CD14-positive monocyte (primary cell): ENCODE measurements around the gene NUTM2D. TPM values are rescaled to one million over a fixed set of nuclear protein-coding genes. Genes with fewer than 3 reads are reported as not detected.
"Not testable (repeated sequence)": the region's sequence is repeated elsewhere in the genome, so short reads cannot be mapped to it uniquely, and the experiment has no call there.

Experiments
- DNase-seq, 3 donors: peaks; one replicate each; pipeline ENCODE4 v3.0.0-alpha.2; 2011 to 2022
- H2AFZ ChIP-seq: 2 replicates; pipeline ENCODE4 v1.6.0; 2012; ENCODE audit warnings: mild to moderate bottlenecking, low read depth, low read length, inconsistent platforms; ENCODE audit not compliant: insufficient read depth, poor library complexity, severe bottlenecking
- H3K27ac ChIP-seq, 2 donors: 1 replicate in 1 of 2; 2 replicates in 1 of 2; pipeline ENCODE4 v1.5.1; 2012 to 2013; ENCODE audit warnings: low read length in 2 of 2, control low read depth in 1 of 2, inconsistent platforms in 1 of 2, low read depth in 1 of 2, mild to moderate bottlenecking in 1 of 2
- H3K27me3 ChIP-seq, 2 donors: one replicate each; pipeline versions ENCODE4 v1.6.0 to v1.6.1; 2011 to 2013; ENCODE audit warnings: low read length in 2 of 2; ENCODE audit not compliant: control insufficient read depth in 2 of 2, insufficient read depth in 2 of 2
- H3K36me3 ChIP-seq, 2 donors: replicated peaks in 1 of 2; 1 replicate in 1 of 2; 2 replicates in 1 of 2; pipeline versions ENCODE4 v1.5.1 to v1.6.1; 2012 to 2013; ENCODE audit warnings: low read length in 2 of 2, control low read depth in 1 of 2, inconsistent platforms in 1 of 2, mild to moderate bottlenecking in 1 of 2; ENCODE audit not compliant: insufficient read depth in 2 of 2, control insufficient read depth in 1 of 2
- H3K4me1 ChIP-seq, 2 donors: 1 replicate in 1 of 2; 2 replicates in 1 of 2; pipeline versions ENCODE4 v1.5.1 to v1.6.1; 2012 to 2013; ENCODE audit warnings: low read length in 2 of 2, control low read depth in 1 of 2, inconsistent platforms in 1 of 2, mild to moderate bottlenecking in 1 of 2, moderate library complexity in 1 of 2; ENCODE audit not compliant: insufficient read depth in 2 of 2, control insufficient read depth in 1 of 2
- H3K4me2 ChIP-seq: replicated peaks from 2 replicates; pipeline ENCODE3; 2012; ENCODE audit warnings: low read length, moderate library complexity, mild to moderate bottlenecking; ENCODE audit not compliant: poor library complexity, severe bottlenecking; ENCODE audit errors: extremely low read depth
- H3K4me3 ChIP-seq, 3 experiments: fragments of 200-600 bp in 1 of 3; sonication (generic) in 1 of 3; replicated peaks in 1 of 3; 1 replicate in 2 of 3; 2 replicates in 1 of 3; pipeline ENCODE4 v1.5.1; 2011 to 2013; ENCODE audit warnings: low read length in 3 of 3, mild to moderate bottlenecking in 3 of 3, control low read depth in 2 of 3, low read depth in 2 of 3, inconsistent platforms in 1 of 3, moderate library complexity in 1 of 3
- H3K79me2 ChIP-seq: 2 replicates; pipeline ENCODE4 v1.6.0; 2012; ENCODE audit warnings: mild to moderate bottlenecking, control low read depth, inconsistent platforms, low read length, moderate library complexity; ENCODE audit not compliant: insufficient read depth
- H3K9ac ChIP-seq: 2 replicates; pipeline ENCODE4 v1.6.0; 2017; ENCODE audit warnings: low read length, mild to moderate bottlenecking; ENCODE audit not compliant: insufficient read depth, poor library complexity, severe bottlenecking
- H3K9me3 ChIP-seq, 2 donors: replicated peaks in 1 of 2; 1 replicate in 1 of 2; 2 replicates in 1 of 2; pipeline versions ENCODE4 v1.5.1 to v1.6.1; 2012 to 2013; ENCODE audit warnings: low read length in 2 of 2, control low read depth in 1 of 2; ENCODE audit not compliant: control insufficient read depth in 1 of 2, insufficient read depth in 1 of 2
- H4K20me1 ChIP-seq: 2 replicates; pipeline ENCODE4 v1.6.0; 2012; ENCODE audit warnings: mild to moderate bottlenecking, low read length, control low read depth, moderate library complexity; ENCODE audit not compliant: insufficient read depth
- H3K27ac Mint-ChIP-seq, 7 donors: one replicate each; pipeline ENCODE4 v1.8.0; 2020; ENCODE audit warnings: mild to moderate bottlenecking in 7 of 7, mixed read lengths in 7 of 7, moderate library complexity in 6 of 7, inconsistent platforms in 2 of 7
- H3K27me3 Mint-ChIP-seq, 3 donors: one replicate each; pipeline ENCODE4 v1.8.0; 2021 to 2022; ENCODE audit warnings: low read depth in 3 of 3, mild to moderate bottlenecking in 3 of 3, mixed read lengths in 3 of 3, moderate library complexity in 3 of 3, inconsistent platforms in 1 of 3
- H3K36me3 Mint-ChIP-seq, 2 donors: one replicate each; pipeline ENCODE4 v1.8.0; 2020; ENCODE audit warnings: mixed read lengths in 2 of 2, inconsistent platforms in 1 of 2, mild to moderate bottlenecking in 1 of 2
- H3K4me1 Mint-ChIP-seq: one replicate; pipeline ENCODE4 v1.8.0; 2020; ENCODE audit warnings: mild to moderate bottlenecking, mixed read lengths
- H3K4me3 Mint-ChIP-seq, 2 donors: one replicate each; pipeline ENCODE4 v1.8.0; 2020; ENCODE audit warnings: mild to moderate bottlenecking in 2 of 2, mixed read lengths in 2 of 2, moderate library complexity in 1 of 2
- H3K9me3 Mint-ChIP-seq, 7 donors: one replicate each; pipeline ENCODE4 v1.8.0; 2020 to 2022; ENCODE audit warnings: mixed read lengths in 7 of 7, mild to moderate bottlenecking in 6 of 7, moderate library complexity in 6 of 7, inconsistent platforms in 2 of 7
- WGBS: methylation state at CpG from one replicate; pipeline ENCODE4 v1.1.5; 2013; ENCODE audit warnings: missing lambda C conversion rate; ENCODE audit not compliant: insufficient coverage; 5-methylcytosine and 5-hydroxymethylcytosine counted together
- intact Hi-C, 2 donors: fragments of 100-400 bp; cut with micrococcal nuclease; formaldehyde crosslinking; loops; one replicate each; pipeline versions ENCODE4 v1.15.0 to v1.15.1; 2023
- polyA plus RNA-seq, 3 donors: library from polyadenylated mRNA; depleted of rRNA in 1 of 3; unstranded in 2 of 3; stranded (reverse) in 1 of 3; fragments of 300-500 nt in 2 of 3; fragments of >200 nt in 1 of 3; fragmentation: Illumina TruSeq in 2 of 3; gene quantifications; 1 replicate in 2 of 3; 2 replicates in 1 of 3; pipeline ENCODE4 v1.2.3, GENCODE V29; 2012 to 2021

NUTM2D gene
- polyA plus RNA-seq, 3 donors = 0.03 to 3.3 TPM; not detected in 1

DNA sequence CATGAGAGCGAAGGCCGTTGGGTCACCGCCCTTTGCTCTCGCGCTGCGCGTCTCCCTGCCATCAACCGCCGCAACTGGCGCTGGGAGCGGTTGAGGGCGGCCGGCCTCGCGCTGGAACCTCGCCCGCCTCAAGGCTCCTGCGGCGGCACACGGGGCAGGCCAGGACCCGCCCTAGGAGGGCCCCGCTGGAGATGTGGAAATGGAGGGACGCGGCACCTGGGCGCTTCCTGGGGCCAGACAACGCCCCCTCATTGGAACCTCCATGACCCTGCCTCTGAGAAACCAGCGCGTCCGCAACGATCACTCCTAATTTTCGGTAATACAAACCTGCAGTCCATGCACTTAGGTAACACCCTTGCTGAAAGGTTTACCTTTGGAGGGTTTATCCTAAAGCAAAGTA, 2.4 kb upstream of the NUTM2D start:
- H3K27me3 ChIP-seq, H3K4me1 ChIP-seq, H3K4me2 ChIP-seq, H4K20me1 ChIP-seq, H3K9me3 Mint-ChIP-seq, DNase-seq, intact Hi-C loops, H3K9me3 ChIP-seq, H3K4me3 Mint-ChIP-seq, H2AFZ ChIP-seq, H3K36me3 Mint-ChIP-seq, H3K79me2 ChIP-seq, H3K4me3 ChIP-seq, H3K36me3 ChIP-seq, H3K27ac Mint-ChIP-seq, H3K27ac ChIP-seq, H3K27me3 Mint-ChIP-seq, H3K9ac ChIP-seq, H3K4me1 Mint-ChIP-seq: not testable (repeated sequence)
- WGBS = 100% methylated on average over 6 of the region's 31 CpGs

DNA sequence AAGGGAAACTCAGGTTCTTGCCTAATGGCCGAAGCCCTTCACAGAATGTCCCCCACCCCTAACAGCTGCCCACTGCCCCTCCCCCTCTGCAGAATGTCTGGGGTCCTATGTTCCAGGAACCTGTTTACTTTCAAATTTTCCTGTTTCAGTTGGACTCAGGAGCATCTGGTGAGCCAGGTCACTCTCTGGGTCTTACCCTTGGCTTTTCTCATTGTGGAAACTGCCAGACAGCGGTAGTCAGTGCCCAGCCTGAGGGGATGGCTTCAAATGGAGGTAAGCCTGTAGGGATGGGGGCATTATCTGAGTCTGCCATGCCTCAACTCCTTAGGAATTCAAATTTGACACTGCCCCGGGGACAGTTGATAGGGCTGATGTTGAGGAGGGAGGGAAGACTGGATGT, 615 bp downstream of the NUTM2D start:
- H3K4me3 Mint-ChIP-seq, H3K4me1 Mint-ChIP-seq, H3K9ac ChIP-seq, H3K4me1 ChIP-seq, H2AFZ ChIP-seq, H3K4me3 ChIP-seq, H3K4me2 ChIP-seq, H4K20me1 ChIP-seq, H3K79me2 ChIP-seq, H3K9me3 Mint-ChIP-seq, DNase-seq, H3K27me3 Mint-ChIP-seq, H3K27me3 ChIP-seq, intact Hi-C loops, H3K9me3 ChIP-seq, H3K27ac Mint-ChIP-seq, H3K27ac ChIP-seq, H3K36me3 ChIP-seq, H3K36me3 Mint-ChIP-seq: not testable (repeated sequence)
- WGBS = no CpG with 5 or more reads among the region's 3 CpGs

DNA sequence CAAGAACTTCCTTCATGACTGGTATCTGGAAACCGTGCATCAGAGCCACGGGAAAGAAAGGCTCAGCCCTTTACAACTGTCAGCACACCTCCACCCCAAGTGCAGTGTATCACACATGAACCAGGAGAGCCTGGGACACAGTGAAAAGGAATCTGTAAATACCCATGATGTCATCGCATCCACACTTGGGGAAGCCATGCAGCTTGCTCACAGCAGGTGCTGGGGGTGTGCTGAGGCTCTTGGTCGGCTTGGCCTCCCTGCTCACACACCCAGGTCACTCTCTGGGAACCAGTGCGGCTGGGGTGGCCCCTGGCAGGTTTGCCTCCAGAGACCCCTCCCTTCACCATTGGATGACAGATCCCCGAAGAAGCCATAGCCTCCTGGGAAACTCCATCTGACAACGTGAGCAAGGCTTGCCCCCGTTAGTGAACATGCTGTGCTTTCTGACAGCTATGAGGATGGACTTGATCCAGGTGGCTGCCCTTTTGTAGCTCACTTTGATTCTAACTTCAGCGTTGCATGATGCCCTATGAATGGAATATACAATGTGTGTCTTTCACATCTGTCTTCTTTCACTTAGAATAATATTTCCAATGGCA, 12.1 kb downstream of the NUTM2D start:
- H3K4me1 ChIP-seq, H3K9ac ChIP-seq, H3K79me2 ChIP-seq, H3K4me2 ChIP-seq, H3K27ac ChIP-seq, H3K27ac Mint-ChIP-seq, DNase-seq, H3K9me3 ChIP-seq, H3K4me3 ChIP-seq, H3K9me3 Mint-ChIP-seq, H3K27me3 Mint-ChIP-seq, H3K4me3 Mint-ChIP-seq, H3K27me3 ChIP-seq, H3K36me3 Mint-ChIP-seq, H2AFZ ChIP-seq, H4K20me1 ChIP-seq, H3K36me3 ChIP-seq, H3K4me1 Mint-ChIP-seq, intact Hi-C loops: not testable (repeated sequence)
- WGBS = no CpG with 5 or more reads among the region's 9 CpGs

DNA sequence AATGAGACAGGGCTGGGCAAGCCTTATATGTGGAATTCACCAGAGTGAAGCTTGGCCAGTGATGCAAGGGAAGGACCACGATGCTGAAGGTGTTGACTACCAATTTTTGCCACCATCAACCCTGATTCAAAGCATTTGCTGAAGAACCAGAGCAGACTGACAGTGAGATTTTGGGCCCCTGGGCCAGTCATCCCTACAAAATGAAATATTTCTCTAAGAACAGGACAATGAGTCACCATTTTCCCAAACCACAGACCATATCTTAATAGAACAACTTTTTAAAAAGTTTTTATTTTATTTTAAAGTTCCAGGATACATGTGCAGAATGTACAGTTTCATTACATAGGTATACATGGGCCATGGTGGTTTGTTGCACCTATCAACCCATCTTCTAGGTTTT, 16.5 kb downstream of the NUTM2D start:
- intact Hi-C loops, H3K4me2 ChIP-seq, H3K27ac Mint-ChIP-seq, H3K79me2 ChIP-seq, H3K27me3 ChIP-seq, H3K9ac ChIP-seq, H3K36me3 ChIP-seq, H3K27me3 Mint-ChIP-seq, H4K20me1 ChIP-seq, H3K4me3 ChIP-seq, H2AFZ ChIP-seq, H3K27ac ChIP-seq, H3K9me3 ChIP-seq, H3K4me3 Mint-ChIP-seq, H3K9me3 Mint-ChIP-seq, DNase-seq, H3K4me1 ChIP-seq, H3K36me3 Mint-ChIP-seq, H3K4me1 Mint-ChIP-seq: not testable (repeated sequence)
- no CpG with 5 or more reads among the region's 1 CpG for WGBS
